ENCODE data around the gene INO80C.
A peak's percentile ranks its signal among the peaks of the same experiment; 100 is the strongest.

The INO80C gene

DNA sequence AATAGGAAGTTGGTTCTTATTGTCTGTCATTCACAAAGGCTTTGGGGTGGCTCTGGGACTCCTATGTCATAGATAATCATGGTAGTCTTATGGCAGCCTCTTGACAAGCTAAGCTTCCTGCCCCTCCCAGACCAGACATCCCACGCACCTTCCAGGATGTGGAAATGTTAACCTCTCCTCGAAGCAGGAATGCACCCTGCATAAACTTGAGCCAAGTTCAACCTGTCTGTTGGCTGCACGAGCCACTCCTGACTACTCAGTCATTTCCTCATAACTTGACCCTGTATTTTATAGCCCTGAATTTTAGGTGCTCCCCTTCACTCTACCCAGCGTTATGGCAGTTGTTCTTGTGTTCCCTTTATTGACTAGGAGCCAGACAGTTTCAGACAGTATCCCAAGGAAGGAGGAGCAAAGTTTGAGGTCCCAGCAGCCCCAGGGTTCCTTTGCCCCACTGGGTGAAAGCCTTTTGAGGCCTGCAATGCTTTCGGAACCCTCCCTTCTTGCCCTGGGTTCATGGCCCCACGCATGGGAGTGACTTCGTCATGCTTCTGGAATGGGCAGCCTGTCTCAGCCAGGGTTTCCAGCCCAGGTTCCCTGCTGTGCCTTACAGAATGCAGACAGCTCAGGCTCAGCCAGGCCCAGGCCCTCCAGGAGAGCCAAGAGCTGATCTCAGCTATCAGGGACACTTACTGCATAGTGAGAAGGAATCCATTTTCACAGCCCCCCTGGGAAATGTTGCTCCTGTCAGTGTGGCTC, 15.6 kb upstream of the INO80C start:
- TF ChIP-seq, protein P1, sequence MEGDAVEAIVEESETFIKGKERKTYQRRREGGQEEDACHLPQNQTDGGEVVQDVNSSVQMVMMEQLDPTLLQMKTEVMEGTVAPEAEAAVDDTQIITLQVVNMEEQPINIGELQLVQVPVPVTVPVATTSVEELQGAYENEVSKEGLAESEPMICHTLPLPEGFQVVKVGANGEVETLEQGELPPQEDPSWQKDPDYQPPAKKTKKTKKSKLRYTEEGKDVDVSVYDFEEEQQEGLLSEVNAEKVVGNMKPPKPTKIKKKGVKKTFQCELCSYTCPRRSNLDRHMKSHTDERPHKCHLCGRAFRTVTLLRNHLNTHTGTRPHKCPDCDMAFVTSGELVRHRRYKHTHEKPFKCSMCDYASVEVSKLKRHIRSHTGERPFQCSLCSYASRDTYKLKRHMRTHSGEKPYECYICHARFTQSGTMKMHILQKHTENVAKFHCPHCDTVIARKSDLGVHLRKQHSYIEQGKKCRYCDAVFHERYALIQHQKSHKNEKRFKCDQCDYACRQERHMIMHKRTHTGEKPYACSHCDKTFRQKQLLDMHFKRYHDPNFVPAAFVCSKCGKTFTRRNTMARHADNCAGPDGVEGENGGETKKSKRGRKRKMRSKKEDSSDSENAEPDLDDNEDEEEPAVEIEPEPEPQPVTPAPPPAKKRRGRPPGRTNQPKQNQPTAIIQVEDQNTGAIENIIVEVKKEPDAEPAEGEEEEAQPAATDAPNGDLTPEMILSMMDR (IDR thresholded peaks at IDR 0.05; ENCODE audit: control insufficient read depth, extremely low read depth, insufficient read depth) = no peak
- H3K4me3 ChIP-seq (ENCODE audit: low read depth, low read length) = no peak overlapping the region
- DNase-seq (ENCODE audit: low read depth) = no peak

DNA sequence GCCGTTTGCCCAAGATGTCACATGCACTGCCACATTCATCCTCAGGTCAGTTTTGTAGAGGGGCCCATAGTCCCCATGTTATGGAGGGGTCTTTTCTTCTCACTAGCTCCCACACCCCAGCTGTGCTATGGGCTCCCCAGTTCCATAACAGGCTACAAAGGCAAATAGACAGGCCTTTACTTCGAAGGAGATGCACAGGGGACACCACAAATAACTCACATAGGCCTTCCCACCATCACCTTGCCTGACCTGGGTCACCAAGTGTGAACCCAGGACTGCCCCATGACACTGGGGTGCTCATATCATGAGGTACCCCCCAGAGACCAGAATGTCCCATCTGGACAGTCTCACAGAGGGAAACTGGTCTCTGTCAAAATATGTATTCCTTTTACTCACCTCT, 15.0 kb upstream of the INO80C start:
- no peak overlapping the region for H3K4me3 ChIP-seq (ENCODE audit: low read depth, low read length)
- DNase-seq (ENCODE audit: low read depth) = no peak
- TF ChIP-seq, protein P1 (IDR thresholded peaks at IDR 0.05; ENCODE audit: control insufficient read depth, extremely low read depth, insufficient read depth) = no peak

- H3K4me3 ChIP-seq (ENCODE audit: low read depth, low read length) = no peak overlapping the region
- TF ChIP-seq, protein P1 (IDR thresholded peaks at IDR 0.05; ENCODE audit: control insufficient read depth, extremely low read depth, insufficient read depth) = peak; percentile 25
- no peak for DNase-seq (ENCODE audit: low read depth)
Measured at GRCh38 chr18:35511833-35512232, 14.1 kb upstream of the INO80C start.

DNA sequence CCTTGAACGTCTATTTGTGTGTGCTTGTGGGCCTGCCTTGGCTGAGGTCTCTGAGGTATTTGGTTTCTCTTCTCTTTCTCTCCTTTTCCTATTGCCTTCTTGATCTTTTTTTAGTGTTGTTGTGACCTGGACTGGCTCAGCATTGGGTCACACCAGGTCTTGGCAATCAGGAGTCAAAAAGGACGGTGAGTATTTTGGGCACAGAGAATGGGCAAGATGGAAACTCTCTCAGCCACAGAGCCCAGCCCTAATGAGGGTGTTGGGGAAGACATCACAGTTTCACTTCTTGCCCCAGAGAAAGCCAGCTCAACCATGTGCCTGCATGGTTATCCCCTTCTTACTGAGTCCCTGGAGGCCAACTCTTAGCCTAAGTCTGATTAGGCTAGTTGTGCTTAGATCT, 13.7 kb upstream of the INO80C start:
- TF ChIP-seq, protein P1 (IDR thresholded peaks at IDR 0.05; ENCODE audit: control insufficient read depth, extremely low read depth, insufficient read depth) = no peak
- no peak overlapping the region for H3K4me3 ChIP-seq (ENCODE audit: low read depth, low read length)
- no peak for DNase-seq (ENCODE audit: low read depth)

GRCh38 chr18:35510076-35510651, 12.4 kb upstream of the INO80C start:
- DNase-seq (ENCODE audit: low read depth) = no peak
- no peak overlapping the region for H3K4me3 ChIP-seq (ENCODE audit: low read depth, low read length)
- TF ChIP-seq, protein P1 (IDR thresholded peaks at IDR 0.05; ENCODE audit: control insufficient read depth, extremely low read depth, insufficient read depth) = no peak

- H3K4me3 ChIP-seq (ENCODE audit: low read depth, low read length) = no peak overlapping the region
- no peak for DNase-seq (ENCODE audit: low read depth)
- TF ChIP-seq, protein P1 (IDR thresholded peaks at IDR 0.05; ENCODE audit: control insufficient read depth, extremely low read depth, insufficient read depth) = no peak
Measured at GRCh38 chr18:35508746-35509338, 11.1 kb upstream of the INO80C start.
